HG03342 (cell line): Measurements from ENCODE around the gene SCARB2.
A peak's percentile ranks its signal among the peaks of the same experiment; 100 is the strongest.
"Not testable (repeated sequence)": the region's sequence is repeated elsewhere in the genome, so short reads cannot be mapped to it uniquely, and the experiment has no call there.

Source experiments
- ATAC-seq: cut with Tn5 transposase; IDR thresholded peaks from one replicate; pipeline ENCODE4 v1.9.1; 2021; ENCODE audit warnings: mild to moderate bottlenecking, moderate library complexity; ENCODE audit not compliant: unreplicated experiment

SCARB2 gene, protein sequence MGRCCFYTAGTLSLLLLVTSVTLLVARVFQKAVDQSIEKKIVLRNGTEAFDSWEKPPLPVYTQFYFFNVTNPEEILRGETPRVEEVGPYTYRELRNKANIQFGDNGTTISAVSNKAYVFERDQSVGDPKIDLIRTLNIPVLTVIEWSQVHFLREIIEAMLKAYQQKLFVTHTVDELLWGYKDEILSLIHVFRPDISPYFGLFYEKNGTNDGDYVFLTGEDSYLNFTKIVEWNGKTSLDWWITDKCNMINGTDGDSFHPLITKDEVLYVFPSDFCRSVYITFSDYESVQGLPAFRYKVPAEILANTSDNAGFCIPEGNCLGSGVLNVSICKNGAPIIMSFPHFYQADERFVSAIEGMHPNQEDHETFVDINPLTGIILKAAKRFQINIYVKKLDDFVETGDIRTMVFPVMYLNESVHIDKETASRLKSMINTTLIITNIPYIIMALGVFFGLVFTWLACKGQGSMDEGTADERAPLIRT

DNA sequence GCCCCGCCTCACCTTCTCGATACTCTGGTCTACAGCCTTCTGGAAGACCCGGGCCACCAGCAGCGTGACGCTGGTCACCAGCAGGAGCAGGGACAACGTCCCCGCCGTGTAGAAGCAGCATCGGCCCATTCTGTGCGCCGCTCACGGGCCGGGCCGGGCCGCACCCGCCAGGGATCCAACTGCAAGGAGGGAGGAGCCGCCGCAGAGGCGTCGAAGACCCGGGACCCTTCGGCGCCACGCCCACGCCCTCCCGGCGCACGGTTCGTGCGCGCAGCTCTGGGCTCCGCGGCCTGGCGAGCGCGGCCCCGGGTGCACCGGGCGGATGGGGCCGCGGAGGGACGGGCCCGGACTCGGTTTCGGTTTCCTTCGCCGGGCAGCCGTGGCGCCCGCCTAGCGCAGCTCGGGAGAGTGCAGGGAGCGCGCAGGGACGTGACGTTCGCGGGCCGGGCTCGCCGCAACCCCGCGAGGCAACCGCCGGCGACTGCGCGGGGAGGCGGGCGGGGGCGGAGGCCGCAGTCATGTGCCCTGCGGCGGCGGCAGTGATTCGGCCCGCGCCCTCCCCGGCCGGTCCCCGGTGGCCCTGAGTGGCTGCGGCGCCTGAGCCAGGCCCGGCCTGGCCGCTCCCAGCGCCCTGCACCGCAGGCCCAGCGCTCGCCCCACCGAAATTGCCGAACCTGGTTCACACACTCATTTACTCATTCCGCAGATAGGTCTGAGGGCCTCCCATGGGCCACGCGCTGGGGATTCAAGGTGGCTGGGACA is at the start of gene SCARB2:
SCARB2 (minus strand) TSS at position 410 of the 762 bp plus-strand sequence; CDS start at position 129, 281 bp downstream.
- ATAC-seq: peak; percentile 71

DNA sequence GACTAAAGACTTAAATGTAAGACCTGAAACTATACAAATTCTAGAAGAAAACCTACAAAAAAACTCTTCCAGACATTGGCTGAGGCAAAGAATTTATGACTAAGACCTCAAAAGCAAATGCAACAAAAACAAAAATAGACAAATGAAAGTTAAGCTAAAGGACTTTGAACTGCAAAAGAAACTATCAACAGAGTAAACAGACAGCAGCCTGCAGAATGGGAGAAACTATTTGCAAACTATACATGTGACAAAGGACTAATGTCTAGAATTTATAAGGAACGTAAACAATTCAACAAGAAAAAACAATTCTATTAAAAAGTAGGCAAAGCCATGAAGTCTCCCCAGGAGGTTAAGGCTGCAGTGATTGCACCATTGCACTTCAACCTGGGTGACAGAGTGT is 46.9 kb upstream of the SCARB2 start:
- no peak for ATAC-seq

DNA sequence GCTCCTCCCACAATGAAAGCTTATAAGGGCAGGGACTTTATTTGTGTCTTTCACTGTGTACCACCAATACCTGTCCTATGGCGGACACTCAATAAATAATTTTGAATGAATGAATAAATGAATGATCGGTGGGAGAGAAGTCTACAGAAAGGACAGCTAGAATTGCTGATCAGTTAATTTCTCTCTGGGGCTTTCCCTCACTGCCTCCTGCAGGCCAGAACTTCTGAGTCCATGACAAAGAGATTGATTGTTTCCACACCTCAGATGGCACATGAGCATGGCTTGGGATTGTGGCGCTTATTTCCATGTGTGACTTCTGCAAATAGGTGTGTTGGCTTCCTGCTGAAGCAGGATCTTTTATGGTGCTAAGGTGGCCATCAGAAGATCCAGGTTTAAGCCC is 44.2 kb upstream of the SCARB2 start:
- ATAC-seq: no peak

DNA sequence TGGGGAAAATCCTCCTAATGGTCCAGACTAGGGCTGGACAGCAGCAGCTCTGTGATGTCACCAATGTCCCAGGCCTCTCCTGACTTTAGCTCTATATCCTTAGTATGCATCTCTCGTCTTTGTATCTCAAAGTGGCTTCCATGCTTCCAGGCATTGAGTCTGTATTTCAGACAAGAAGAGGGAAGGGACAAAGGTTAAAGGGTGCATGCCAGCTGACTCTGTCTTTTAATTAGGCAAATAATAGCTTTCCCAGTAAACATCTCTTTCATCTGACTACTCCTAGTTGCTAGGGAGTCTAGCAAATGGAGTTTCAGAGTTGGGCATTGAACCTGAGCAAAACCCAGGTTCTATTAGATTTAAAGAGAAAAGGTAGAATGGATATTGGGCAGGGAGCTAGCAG is 43.3 kb upstream of the SCARB2 start:
- ATAC-seq: no peak

DNA sequence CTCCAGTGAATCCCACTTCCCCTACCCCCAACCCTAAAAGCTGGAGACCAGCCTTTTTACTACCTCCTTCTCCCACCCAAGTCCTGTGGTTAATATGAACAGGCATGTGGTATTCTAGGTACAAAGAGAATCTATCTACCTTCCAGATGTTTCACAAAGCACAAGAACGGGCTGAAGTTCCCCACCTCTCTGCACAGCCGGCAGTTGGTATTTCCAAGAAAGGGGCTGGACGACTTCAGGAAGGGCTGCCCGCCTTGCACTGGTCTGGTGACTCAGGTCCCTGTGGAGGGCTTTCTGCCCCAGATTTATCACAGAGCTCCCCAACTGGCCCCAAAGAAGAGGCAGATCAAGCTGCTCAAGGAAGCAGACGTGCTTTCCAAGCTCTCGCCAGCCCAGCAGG is 42.4 kb upstream of the SCARB2 start:
- ATAC-seq: no peak

DNA sequence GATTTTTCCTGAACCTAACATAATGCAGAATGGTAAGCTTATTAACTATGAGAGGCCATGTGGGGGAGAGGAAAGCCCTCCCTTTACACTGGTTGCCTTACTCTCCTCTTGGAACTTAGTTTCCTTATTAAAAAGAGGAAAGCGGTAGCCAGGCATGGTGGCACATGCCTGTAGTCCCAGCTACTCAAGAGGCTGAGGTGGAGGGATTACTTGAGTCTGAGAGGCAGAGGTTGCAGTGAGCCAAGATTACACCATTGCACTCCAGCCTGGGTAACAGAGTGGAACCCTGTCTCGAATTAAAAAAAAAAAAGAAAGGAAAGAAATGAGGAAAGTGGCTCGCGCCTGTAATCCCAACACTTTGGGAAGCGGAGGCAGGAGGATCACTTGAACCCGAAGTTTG is 39.9 kb upstream of the SCARB2 start:
- ATAC-seq: no peak

DNA sequence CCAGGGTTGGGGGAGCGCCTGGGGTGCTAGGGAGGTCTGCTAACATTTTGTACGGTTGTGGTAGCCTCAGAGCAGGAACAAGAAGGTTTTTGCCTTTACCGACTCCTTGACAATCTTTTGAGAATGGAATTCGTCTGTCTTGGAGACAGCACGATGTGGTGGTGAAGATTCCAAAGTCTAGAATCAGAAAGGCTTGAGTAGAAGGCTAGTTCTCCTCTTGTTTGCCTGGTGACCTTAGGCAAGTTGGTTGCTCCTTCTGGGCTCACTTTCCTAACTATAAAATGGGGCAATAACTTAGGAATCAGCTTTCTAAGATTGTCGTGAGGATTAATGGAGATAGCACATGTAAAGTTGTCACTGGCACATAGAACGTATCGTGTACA is 38.6 kb upstream of the SCARB2 start:
- no peak for ATAC-seq

DNA sequence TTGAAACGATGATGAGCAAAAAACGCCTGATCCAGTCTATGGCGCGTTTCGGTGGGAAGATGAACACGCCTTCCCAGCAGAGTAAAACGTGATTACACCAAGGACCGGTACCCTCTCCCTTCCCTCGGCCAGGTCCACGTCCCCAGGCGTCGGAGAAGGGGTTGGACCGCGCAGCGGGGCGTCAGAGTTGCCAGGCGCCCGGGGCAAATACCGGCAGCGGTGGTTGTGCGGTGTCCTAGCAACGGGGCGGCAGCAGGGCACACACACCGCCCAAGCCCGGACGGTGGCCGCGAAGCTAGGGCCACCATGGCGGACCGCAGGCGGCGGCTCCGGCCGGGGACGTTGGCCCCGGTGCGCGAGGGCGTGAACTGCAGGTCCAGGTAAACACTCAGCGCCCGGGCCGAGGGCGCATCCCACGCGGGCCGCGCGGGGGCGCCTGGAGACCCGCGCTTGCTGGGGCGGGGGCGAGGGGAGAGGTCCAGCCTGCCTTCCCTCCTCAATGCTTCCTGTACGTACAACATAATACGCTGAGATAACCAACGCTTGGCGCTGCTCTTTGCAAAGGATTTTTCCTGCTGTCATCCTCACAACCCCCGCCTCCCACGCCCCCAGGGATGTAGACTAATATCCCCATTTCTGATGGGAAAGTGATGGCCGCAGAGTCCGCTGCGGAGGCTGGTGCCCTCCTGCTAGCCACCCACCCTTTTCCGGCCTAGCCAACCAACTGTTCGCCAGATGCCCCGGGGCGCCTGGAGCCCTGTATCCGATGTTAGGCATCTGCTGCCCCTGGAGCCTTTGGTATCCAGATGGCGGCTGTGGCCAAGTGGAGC is 38.0 kb upstream of the SCARB2 start, which contains the start of gene FAM47E:
FAM47E (plus strand) TSS at position 281 of the 830 bp plus-strand sequence; CDS start at position 307, 26 bp downstream.
- no peak for ATAC-seq

DNA sequence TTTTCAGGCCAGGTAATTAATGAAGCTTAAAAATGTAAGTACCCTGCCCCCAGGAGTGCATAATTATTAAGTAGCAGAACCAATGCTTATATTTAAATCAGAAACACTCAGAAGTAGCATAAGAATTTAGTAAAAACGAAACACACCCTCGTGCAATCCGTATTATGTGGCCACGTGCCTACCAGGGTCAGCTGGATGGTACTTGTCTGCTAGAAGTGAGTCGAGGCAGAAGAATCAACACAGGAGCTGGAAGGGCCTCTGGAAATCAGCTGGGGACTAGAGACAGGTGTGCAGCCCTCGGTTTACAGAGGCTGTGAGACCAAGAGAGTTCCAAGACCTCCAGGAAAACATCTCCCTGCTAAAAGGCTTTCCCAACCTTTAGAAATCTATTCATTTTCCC is 37.3 kb upstream of the SCARB2 start:
- no peak for ATAC-seq

DNA sequence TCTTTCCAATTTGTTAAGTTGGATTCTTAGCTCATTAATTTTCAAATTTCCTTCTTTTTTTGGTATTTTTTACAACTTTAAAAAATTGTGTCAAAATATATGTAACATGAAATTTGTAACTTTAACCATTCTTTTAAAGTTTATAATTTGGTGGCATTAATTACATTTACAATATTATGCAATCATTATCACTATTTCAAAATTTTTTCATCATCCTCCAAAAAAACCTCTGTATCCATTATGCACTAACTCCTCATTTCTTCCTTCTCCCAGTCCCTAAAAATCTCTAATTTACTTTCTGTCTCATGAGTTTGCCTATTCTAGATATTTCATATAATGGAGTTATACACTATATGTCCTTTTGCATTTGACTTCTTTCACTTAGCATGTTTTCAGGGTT is 33.2 kb upstream of the SCARB2 start:
- ATAC-seq: no peak

DNA sequence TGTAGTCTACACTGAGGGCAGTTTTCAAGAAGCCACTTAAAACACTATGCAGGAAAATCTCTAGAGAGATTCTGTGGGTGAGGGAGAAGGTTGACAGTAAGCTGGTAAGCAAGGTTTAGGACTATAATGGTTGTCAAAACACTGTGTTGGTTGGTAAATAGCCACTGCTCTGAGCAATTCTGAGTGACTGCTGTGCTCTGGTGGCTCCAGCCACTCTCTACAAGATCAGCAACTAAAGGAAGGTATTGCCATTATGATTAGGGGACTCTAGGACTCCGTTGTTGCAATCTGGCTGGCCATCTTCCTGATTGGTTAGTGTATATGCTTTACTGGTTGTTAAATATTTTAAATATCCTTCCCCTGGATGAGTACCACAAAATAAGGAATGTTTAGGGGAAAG is 32.4 kb upstream of the SCARB2 start:
- no peak for ATAC-seq

DNA sequence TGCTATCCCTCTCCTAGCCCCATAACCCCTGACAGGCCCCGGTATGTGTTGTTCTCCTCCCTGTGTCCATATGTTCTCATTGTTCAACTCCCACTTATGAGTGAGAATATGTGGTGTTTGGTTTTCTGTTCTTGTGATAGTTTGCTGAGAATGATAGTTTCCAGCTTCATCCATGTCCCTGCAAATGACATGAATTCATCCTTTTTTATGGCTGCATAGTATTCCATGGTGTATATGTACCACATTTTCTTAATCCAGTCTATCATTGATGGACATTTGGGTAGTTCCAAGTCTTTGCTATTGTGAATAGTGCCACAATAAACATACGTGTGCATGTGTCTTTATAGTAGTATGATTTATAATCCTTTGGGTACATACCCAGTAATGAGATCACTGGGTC is 30.3 kb upstream of the SCARB2 start:
- ATAC-seq: not testable (repeated sequence)

DNA sequence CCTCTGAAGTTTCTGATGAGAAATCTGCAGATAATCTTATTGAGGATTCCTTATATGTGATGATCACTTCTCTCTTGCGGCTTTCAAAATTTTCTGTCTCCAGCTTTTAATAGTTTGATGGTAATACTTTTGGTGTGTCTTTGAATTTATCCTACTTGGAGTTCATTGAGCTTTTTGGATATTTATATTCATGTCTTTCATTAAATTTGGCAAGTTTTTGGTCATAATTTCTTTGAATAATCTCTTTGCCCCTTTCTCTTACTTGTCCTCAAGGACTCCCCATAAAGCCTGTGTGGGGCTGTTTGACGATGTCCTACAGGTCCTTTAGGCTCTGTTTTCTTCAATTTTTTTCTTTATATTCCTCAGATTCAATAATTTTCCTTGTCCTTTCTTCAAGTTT is 26.6 kb upstream of the SCARB2 start:
- ATAC-seq: no peak

DNA sequence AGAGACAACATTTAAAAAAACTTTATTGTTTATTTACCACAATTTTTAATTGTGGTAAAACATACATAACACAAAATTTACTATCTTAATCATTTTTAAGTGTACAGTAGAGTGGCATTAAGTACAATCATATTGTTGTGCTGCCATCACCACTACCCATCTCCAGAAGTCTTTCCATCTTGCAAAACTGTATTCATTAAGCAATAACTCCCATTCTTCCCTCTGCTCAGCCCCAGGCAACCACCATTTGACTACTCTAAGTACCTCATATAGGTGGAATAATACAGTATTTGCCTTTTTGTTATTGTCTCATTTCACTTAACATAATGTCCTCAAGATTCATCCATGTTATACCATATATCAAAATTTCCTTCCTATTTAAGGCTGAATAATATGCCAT is 25.1 kb upstream of the SCARB2 start:
- no peak for ATAC-seq

DNA sequence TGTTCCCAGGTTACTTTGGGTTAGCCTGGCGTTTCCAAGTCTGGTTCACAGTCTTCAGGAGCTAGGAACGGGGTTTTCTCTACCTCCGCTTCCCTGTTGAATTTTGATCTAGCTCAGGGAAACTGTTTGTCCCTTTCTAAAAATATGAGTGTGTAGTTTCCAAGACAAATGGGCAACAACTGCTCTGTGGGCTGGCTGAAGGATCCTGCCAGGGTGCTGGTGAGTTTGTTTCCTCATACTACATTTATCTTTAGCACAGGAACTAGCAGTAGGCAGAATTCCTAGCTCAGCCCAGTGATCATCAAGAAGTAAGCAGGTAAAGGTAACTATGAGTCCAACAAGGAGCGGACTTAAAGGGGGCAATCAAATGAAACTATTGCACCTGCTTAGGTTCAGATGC is 24.6 kb upstream of the SCARB2 start:
- no peak for ATAC-seq

DNA sequence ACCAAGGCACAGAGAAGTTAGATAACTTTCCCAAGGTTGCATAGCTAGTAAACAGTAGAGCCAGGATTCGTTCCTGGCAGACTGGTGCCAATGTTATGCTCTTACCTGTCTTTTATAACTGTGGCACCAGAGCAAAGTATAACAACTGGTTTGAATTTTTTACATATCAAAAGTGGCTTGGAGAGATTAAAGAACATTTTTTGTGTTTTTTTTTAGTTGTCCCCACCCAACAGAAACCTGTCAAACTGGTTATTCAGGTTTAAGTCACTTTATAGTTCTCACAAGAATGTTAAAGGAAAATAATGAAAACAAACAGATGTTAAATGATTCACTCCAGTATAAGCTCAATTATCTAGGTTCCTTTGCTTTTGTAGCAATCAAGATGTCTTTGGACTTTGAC is 22.3 kb upstream of the SCARB2 start:
- ATAC-seq: no peak

DNA sequence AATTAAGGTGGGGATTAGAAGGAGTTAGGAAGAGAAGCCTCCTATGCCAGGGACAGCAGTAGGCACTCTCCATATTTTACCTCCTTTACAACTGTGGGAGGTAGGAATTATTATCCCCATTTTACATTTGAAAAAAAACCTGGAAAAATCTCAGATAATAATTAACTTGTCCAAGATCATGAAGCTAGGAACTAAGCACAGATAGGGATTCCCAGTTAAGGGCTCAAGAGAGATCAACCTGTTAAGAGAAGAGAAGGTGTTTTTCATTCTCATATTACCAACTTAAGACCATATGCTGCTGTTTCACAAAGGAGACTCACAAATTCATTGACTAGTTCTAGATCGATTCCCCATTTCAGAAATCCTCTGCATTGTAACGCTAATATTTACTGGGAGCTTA is 21.8 kb upstream of the SCARB2 start:
- ATAC-seq: no peak

DNA sequence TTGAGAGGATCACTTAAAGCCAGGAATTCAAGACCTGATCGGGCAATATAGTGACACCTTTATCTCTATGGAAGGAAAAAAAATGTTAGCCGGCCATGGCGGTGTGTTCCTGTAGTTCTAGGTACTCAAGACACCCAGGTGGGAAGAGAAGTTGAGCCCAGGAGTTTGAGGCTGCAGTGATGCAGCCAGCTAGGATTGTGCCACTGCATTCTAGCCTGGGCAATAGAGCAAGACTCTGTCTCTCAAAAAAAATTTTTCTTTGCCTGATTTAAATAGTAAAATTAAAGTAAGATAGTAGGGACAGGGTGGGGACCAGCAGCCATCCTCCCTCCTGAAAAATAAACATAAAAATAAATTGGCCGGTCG is 21.0 kb upstream of the SCARB2 start:
- no peak for ATAC-seq

DNA sequence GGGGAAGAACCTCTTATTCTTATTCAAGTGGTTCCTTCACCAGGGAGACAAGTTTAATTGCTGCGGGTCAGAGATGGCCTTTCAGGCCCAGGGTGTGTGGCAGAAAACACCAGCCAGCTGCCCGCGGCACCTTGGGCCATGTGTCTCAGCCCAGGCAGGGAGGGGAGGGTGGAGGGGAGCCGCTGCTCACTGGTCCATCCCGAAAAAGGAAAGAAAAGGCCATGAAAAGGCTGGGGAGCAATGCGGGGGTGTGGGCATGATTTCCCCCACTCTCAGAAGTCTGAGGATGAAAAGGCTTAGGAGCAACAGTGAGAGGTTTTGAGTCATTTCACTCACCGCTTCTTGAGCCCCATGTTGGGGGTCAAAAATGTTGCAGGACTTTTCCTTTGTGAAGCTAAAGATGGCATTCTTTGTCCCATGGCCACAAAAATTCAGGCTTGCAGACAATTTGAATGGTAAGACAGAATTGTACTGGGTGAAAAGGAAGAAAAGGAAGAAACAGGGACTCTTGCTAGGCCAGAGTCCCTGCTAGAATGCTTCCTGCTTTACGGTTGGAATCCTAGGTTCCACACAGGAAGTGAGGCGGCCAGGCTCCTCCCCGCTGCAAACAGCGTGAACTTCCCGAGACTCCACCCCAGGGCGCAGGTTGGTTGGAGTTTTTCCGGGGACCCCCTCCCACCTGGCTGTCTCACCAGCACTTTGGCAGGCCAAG is 20.5 kb upstream of the SCARB2 start:
- ATAC-seq: no peak

DNA sequence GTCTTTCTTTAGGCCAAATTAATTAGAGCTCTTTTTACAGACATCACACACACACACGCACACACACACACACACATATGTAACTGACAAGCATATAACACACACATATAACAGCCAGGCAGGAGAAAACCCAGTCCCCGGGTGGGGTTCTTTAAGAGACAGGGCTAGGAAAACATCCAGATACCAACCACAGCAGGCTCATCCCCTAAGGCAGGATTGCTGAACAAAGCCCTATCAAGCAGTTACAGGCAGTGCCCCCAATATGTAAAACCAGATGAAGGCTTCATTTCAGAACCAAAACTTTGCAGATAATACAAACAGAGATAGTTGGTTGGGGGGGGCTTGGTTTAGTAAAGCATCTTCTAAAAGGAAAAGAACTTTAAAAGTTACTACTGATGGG is 19.9 kb upstream of the SCARB2 start:
- no peak for ATAC-seq

DNA sequence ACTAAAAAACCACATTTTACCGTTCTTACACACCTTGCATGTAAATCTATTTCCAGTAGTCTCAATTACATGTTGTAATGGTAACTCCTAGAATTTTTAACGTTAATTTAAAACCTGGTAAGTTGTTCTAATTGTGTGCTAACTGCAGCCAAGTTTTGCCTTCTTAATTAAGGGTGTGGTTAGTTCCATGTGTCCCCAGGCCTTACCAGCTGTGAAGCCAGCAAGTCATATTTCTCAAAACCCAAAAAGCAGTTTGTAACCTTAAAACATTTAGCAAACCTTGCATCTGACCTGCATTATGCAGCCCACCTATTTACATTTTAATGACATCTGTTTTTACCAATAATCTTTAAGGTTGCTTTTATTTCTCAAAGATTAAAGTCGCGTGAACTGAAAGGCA is 19.5 kb upstream of the SCARB2 start:
- ATAC-seq: no peak
